Tongue (tissue), 2 donors: ENCODE measurements around the gene ERC1. TPM values are rescaled to one million over a fixed set of nuclear protein-coding genes. Genes with fewer than 3 reads are reported as not detected.
A peak's percentile ranks its signal among the peaks of the same experiment; 100 is the strongest.

Source experiments
- DNase-seq: peaks from one replicate; pipeline ENCODE4 v3.0.0-alpha.2; 2015
- total RNA-seq: library from RNA; depleted of rRNA; stranded (reverse); fragments of >200 nt; gene quantifications from one replicate; pipeline ENCODE4 v1.2.3, GENCODE V29; 2014

ERC1 gene
- total RNA-seq, 1 donor from 2014 or later: 95.7 TPM

DNA sequence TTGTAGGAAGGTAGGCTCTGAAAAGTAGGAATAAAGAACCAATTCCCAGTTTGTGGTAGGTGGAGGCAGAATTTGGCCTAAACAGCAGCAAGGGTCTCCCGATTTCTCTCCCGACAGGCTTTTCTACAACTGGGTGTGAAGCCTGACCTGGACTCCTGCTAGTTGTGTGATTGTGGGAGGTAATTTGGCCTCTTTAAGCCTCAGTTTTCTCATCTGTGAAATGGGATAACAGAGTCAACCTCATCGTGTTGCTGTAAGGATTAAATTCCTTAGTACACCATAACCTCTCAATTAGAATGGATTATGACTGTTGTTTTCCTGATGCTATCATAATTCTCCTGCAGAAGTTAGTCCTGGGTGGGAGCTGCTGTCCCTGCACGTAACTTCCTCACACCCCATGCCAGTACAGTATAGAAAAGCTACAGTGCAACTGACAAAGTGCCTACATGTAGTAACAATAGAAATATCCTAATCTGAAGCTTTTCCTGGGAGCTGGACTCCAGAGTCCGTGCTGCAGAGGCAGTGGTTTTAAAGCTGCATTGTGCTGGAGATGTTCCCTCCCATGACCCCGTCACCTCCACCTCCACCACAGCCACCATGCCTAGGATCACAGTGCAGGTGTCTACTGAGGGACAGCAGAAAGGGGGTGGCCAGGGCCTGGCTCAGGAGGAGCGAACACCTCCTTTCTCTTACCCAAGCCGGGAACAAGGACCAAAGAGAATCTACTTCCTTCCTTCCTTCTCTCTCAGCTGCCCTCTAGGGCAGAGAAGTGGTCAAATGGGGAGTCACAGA is 526.9 kb downstream of the ERC1 start:
- DNase-seq: no peak

- DNase-seq: no peak
Measured at GRCh38 chr12:1518591-1519516, 527.8 kb downstream of the ERC1 start.

DNA sequence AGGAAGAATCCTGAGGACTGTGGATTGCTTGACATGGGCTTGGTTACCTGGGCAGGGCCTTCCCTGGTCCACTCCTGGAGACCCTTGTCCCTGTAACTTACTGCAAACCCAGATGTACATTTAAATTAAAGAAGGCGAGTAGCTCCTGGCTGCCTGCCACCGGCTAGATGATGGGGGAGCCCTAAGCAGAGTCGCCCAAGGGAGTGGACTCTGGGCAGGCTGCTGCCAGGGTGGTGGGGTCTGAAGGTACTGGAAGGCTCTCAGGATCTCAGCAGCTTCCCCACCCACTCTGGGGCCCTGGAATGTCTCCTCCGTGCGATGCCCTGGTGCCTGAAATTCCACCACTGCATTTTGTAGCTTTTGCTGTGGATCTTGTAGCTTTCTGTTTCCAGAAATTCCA is 528.6 kb downstream of the ERC1 start:
- no peak for DNase-seq

GRCh38 chr12:1523046-1523445 is 532.0 kb downstream of the ERC1 start:
- DNase-seq: no peak

DNA sequence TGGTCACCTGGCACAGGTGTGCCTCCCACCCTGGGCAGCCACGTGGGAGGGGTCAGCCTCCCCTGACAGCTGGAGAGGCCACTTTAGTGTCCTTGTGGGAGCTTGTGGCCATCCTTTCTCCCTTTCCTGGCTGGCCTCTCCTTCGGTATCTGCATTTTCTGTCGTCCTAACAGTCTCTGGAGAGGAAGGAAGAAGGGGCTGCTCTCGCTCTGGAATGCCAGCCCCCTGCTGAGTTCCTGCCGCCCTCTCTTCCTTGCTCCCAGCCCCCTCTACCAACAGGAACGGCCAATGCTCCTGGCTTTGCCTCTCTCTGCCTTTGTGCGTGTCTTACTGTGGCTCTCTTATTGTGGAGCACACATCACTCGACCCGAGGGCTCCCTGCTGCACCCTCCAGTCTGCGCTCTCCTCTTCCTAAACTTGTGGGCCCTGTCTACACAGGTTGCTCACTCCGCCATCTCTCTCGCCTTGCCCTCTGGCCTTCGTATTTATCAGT is 532.6 kb downstream of the ERC1 start:
- no peak for DNase-seq

GRCh38 chr12:1525858-1526257 is 534.8 kb downstream of the ERC1 start:
- DNase-seq: no peak

GRCh38 chr12:1527789-1528188 is 536.8 kb downstream of the ERC1 start:
- no peak for DNase-seq

DNA sequence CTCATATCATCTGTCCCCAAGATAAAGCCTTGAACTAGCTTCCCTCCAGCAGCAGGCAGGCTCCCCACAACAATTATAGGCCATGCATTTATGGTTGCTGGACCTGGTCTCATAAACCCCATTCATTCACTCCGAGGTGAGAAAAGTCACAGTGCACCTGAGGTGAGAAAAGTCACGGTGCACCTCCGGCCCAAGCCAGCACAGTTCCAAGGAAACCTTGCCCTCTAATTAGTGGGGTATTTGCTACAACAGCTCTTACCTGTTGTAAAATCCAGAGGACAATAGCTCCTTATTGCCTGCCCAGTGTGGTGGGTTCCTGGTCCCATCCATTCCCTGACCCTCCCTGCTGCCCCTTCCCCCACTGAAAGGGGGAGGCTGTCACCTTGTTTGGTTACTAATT is 537.8 kb downstream of the ERC1 start:
- DNase-seq: no peak

GRCh38 chr12:1529228-1529861 is 538.3 kb downstream of the ERC1 start:
- no peak for DNase-seq

DNA sequence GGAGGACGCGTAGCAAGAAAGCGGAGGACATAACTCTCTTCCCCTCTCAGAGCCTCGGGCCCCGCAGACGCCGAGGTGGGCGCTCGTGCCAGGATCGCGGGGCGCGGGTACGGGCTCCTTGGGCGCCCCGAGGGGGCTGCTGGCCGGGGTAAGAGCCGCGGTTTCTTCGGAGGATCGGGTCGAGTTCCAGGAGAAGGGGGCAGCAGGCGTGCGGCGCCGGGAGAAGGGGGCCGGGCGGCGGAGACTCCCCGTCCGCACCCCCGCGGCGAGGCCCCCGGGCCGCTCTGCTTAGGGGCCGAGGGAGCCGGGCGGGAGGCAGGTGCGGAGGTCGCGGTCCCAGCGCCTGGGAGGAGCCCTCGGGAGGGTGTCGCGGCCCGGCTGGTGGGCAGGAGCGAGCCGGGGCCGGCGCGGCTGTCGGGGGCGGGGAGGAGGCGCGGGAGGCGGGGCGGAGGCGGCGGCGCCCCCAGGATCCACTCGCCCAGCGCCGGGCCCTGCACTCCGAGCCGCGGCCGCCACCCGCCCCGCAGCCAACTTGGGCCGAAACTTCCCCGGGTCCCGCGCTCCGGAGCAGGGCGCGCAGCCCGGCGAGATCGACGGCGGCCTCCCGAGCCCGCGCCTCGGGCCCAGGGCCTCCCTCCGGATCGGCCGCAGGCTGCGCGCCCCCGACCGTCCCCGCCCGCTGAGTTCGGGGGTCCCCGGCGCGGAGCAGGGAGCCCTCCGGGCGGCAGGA is 539.0 kb downstream of the ERC1 start:
- DNase-seq: peak; percentile 58

- DNase-seq: no peak
Measured at GRCh38 chr12:1530592-1531152, 539.6 kb downstream of the ERC1 start.

DNA sequence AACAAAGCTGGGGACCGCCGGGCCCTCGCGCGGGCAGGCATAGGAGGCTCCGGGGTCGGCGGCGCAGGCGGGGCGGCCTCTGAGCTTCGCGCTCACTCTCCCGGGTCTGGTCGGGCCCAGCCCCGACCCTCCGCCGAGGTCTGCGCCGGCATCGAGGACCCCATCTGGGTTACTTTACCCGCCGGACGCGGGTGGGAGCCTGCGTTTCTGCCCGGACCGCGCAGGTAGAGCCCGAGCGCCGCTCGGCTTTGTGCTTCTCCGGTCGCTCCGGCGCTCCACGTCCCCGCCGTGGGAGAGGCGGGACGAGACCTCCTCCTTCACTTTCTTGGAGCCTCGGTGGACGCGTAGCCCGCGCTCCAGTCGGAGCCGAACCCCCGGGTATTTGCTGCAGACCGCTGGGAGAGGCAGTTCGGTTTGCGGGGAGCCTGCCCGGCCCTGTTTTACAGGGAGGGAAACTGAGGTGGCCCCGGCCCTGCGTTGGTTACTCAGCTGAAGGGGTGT is 540.2 kb downstream of the ERC1 start:
- no peak for DNase-seq

- no peak for DNase-seq
Measured at GRCh38 chr12:1531654-1532374, 540.8 kb downstream of the ERC1 start.

DNA sequence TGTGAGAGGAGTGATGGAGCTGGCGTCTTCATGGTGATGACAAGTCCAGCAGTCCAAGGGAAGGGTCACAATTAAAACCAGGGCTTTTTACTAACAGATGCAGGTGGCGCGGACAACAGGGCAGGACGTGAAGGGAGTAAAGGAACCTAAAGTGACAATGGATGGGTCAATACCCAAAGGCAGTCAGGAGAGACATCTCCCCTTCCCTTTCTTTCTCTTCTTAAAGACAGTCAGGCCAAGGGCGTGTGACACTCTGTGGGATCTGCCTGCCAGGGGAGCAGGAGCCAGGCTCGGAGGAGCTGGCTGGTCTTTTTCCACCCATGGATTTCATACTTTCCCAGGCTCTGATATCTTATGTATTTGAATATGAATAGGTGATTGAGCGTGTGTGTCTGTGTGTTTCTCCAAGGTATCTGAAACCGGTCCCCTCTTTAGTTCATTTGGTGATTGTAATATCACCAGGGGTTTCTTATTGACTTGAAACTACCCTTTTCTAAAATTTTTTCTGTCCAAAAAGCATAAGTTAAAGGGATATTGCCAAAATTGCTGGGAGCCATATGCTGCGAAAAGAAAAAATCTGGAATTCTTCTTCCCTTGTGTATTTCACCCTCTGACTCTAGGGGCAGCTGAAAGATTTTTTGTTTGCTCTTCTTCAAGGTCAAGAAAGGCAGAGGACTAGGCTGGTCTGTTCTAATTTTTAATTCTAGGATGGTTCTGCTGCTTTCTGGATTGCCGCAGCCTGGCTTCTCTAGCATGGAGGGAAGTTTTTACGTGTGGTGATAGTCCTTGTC is 541.5 kb downstream of the ERC1 start:
- no peak for DNase-seq

GRCh38 chr12:1533205-1533601 is 542.2 kb downstream of the ERC1 start:
- DNase-seq: no peak

GRCh38 chr12:1533602-1534304 is 542.7 kb downstream of the ERC1 start:
- no peak for DNase-seq

- no peak for DNase-seq
Measured at GRCh38 chr12:1534748-1535147, 543.7 kb downstream of the ERC1 start.

DNA sequence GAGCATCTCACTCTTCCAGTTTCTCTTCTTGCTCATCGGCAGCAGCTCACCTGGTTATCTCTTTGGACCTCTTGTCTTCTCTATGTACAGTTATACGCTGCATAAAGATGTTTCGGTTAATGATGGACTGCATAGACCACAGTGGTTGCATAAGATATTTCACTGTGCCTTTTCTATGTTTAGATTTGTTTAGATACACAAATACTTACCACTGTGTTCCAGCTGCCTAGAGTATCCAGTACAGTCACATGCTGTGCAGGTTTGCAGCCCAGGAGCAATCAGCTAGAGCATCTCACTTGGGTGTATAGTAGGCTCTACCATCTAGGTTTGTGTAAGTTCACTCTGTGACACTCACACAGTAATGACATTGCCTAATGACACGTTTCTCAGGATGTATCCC is 545.8 kb downstream of the ERC1 start:
- no peak for DNase-seq

DNA sequence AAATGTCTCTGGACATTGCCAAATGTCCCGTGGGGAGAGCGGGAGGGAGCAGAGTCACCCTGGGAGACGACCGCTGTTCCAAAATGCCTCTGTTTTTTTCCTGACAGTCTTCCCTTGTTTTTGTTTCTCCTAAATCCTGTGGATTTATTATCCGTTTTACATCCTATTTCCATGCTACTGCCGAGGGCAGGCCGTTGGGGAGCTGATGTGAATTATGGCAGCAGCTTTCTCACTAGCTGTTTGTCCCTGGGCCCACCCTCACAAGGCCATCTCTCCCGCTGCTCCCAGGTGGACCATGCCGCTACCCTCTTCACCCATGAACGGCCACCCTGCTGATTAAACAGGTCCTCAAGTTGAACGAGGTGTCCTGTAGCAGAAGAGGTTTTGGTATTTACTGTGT is 548.1 kb downstream of the ERC1 start:
- DNase-seq: no peak
